ENCODE results near the gene HLA-DRA.

Gene HLA-DRA

GRCh38 chr6:32439602-32440214, at the start of gene HLA-DRA:
TSS of gene HLA-DRA (plus strand) at chr6:32439887. CDS start at chr6:32439951, 64 bp downstream.
- Histone ChIP-seq H3K27me3 (ENCODE audit: insufficient read depth, insufficient read length) (no peaks in the 10 kb centered on the region), H3K4me3 (ENCODE audit: insufficient read length, low read depth) (no peak within 1 kb of the TSS), H3K9me3 (ENCODE audit: insufficient read depth, low read length) (no peaks in the 10 kb centered on the region), H3K4me1 (ENCODE audit: insufficient read depth, insufficient read length) (no peaks in the 10 kb centered on the region), H3K9ac (ENCODE audit: insufficient read length, low read depth) (no peak within 1 kb of the TSS), H3K36me3 (ENCODE audit: insufficient read depth, insufficient read length, low read length) (no peaks in the 10 kb centered on the region)
- DNase-seq (ENCODE audit: low read depth, low spot score) = no peak
- TF ChIP-seq YY1 (IDR thresholded peaks at IDR 0.05; ENCODE audit: insufficient read depth, insufficient read length) (no peak), ZNF274 (IDR thresholded peaks at IDR 0.05; ENCODE audit: low read depth, low read length) (no peak), SUZ12 (IDR thresholded peaks at IDR 0.05; ENCODE audit: extremely low read depth, insufficient read depth, insufficient read length) (no peak)

DNA sequence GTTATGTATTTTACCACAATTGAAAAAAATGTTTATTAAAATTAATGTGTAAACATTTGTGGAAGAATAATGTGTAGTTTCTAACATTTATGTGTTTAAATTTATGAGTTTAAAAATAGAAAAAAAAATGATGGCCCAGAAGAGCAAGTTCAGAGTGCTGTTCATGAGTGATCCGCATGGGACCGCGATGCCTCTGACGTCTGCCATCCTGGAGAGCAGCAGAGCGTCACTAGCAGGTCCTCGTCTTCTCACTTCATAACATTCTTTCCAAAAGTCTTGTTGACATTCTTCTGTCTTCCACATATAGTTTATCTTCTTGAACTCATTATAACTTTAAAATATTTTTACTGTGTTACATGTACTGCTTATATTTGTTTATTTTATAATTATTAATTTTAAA, 48.2 kb upstream of the HLA-DRA start:
- Histone ChIP-seq H3K36me3 (ENCODE audit: insufficient read depth, insufficient read length, low read length) (no peaks in the 10 kb centered on the region), H3K9ac (ENCODE audit: insufficient read length, low read depth) (no peak overlapping the region), H3K4me3 (ENCODE audit: insufficient read length, low read depth) (no peak overlapping the region), H3K27me3 (ENCODE audit: insufficient read depth, insufficient read length) (no peaks in the 10 kb centered on the region), H3K9me3 (ENCODE audit: insufficient read depth, low read length) (no peaks in the 10 kb centered on the region), H3K4me1 (ENCODE audit: insufficient read depth, insufficient read length) (no peaks in the 10 kb centered on the region)
- no peak for TF ChIP-seq YY1 (IDR thresholded peaks at IDR 0.05; ENCODE audit: insufficient read depth, insufficient read length)
- TF ChIP-seq ZNF274 (IDR thresholded peaks at IDR 0.05; ENCODE audit: low read depth, low read length) = no peak
- no peak for TF ChIP-seq SUZ12 (IDR thresholded peaks at IDR 0.05; ENCODE audit: extremely low read depth, insufficient read depth, insufficient read length)
- DNase-seq (ENCODE audit: low read depth, low spot score) = no peak

- no peaks in the 10 kb centered on the region for H3K4me1 ChIP-seq (ENCODE audit: insufficient read depth, insufficient read length)
- H3K27me3 ChIP-seq (ENCODE audit: insufficient read depth, insufficient read length) = no peaks in the 10 kb centered on the region
- no peak overlapping the region for H3K4me3 ChIP-seq (ENCODE audit: insufficient read length, low read depth)
- H3K9ac ChIP-seq (ENCODE audit: insufficient read length, low read depth) = no peak overlapping the region
- no peaks in the 10 kb centered on the region for H3K36me3 ChIP-seq (ENCODE audit: insufficient read depth, insufficient read length, low read length)
- TF ChIP-seq YY1 (IDR thresholded peaks at IDR 0.05; ENCODE audit: insufficient read depth, insufficient read length) (no peak), ZNF274 (IDR thresholded peaks at IDR 0.05; ENCODE audit: low read depth, low read length) (no peak), SUZ12 (IDR thresholded peaks at IDR 0.05; ENCODE audit: extremely low read depth, insufficient read depth, insufficient read length) (no peak)
- DNase-seq (ENCODE audit: low read depth, low spot score) = no peak
- H3K9me3 ChIP-seq (ENCODE audit: insufficient read depth, low read length) = no peaks in the 10 kb centered on the region
Observed at GRCh38 chr6:32393665-32394420, 45.8 kb upstream of the HLA-DRA start.

DNA sequence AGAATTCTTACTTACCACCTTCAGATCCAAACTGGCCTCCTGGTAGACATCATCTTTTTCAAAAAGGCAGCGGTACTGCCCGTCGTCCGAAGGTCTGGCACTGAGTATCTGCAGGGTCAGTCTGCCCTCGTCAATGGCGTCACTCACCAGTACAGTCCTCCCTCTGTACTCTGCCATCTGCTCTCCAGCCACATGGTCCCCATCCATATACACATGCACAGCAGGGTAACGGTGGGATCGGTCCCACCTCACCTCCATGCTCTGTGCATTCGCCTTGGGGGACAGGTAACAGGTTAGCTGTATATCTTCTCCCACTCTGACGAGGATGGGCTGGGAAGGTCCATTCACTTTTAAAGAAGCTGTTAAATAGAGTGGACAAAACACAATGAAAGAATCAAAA, 43.7 kb upstream of the HLA-DRA start:
- H3K9me3 ChIP-seq (ENCODE audit: insufficient read depth, low read length) = no peaks in the 10 kb centered on the region
- H3K27me3 ChIP-seq (ENCODE audit: insufficient read depth, insufficient read length) = no peaks in the 10 kb centered on the region
- TF ChIP-seq ZNF274 (IDR thresholded peaks at IDR 0.05; ENCODE audit: low read depth, low read length) (no peak), SUZ12 (IDR thresholded peaks at IDR 0.05; ENCODE audit: extremely low read depth, insufficient read depth, insufficient read length) (no peak), YY1 (IDR thresholded peaks at IDR 0.05; ENCODE audit: insufficient read depth, insufficient read length) (no peak)
- H3K9ac ChIP-seq (ENCODE audit: insufficient read length, low read depth) = no peak overlapping the region
- no peaks in the 10 kb centered on the region for H3K4me1 ChIP-seq (ENCODE audit: insufficient read depth, insufficient read length)
- no peak for DNase-seq (ENCODE audit: low read depth, low spot score)
- no peak overlapping the region for H3K4me3 ChIP-seq (ENCODE audit: insufficient read length, low read depth)
- H3K36me3 ChIP-seq (ENCODE audit: insufficient read depth, insufficient read length, low read length) = no peaks in the 10 kb centered on the region

GRCh38 chr6:32397252-32397920, 42.3 kb upstream of the HLA-DRA start:
- H3K27me3 ChIP-seq (ENCODE audit: insufficient read depth, insufficient read length) = no peaks in the 10 kb centered on the region
- no peak for DNase-seq (ENCODE audit: low read depth, low spot score)
- H3K4me1 ChIP-seq (ENCODE audit: insufficient read depth, insufficient read length) = no peaks in the 10 kb centered on the region
- no peak overlapping the region for H3K4me3 ChIP-seq (ENCODE audit: insufficient read length, low read depth)
- no peak overlapping the region for H3K9ac ChIP-seq (ENCODE audit: insufficient read length, low read depth)
- H3K9me3 ChIP-seq (ENCODE audit: insufficient read depth, low read length) = no peaks in the 10 kb centered on the region
- TF ChIP-seq YY1 (IDR thresholded peaks at IDR 0.05; ENCODE audit: insufficient read depth, insufficient read length) (no peak), SUZ12 (IDR thresholded peaks at IDR 0.05; ENCODE audit: extremely low read depth, insufficient read depth, insufficient read length) (no peak), ZNF274 (IDR thresholded peaks at IDR 0.05; ENCODE audit: low read depth, low read length) (no peak)
- no peaks in the 10 kb centered on the region for H3K36me3 ChIP-seq (ENCODE audit: insufficient read depth, insufficient read length, low read length)

GRCh38 chr6:32401284-32401963, 38.3 kb upstream of the HLA-DRA start:
- H3K36me3 ChIP-seq (ENCODE audit: insufficient read depth, insufficient read length, low read length) = no peaks in the 10 kb centered on the region
- no peak overlapping the region for H3K9ac ChIP-seq (ENCODE audit: insufficient read length, low read depth)
- no peaks in the 10 kb centered on the region for H3K9me3 ChIP-seq (ENCODE audit: insufficient read depth, low read length)
- H3K4me1 ChIP-seq (ENCODE audit: insufficient read depth, insufficient read length) = no peaks in the 10 kb centered on the region
- TF ChIP-seq YY1 (IDR thresholded peaks at IDR 0.05; ENCODE audit: insufficient read depth, insufficient read length) = no peak
- TF ChIP-seq ZNF274 (IDR thresholded peaks at IDR 0.05; ENCODE audit: low read depth, low read length) = no peak
- TF ChIP-seq SUZ12 (IDR thresholded peaks at IDR 0.05; ENCODE audit: extremely low read depth, insufficient read depth, insufficient read length) = no peak
- DNase-seq (ENCODE audit: low read depth, low spot score) = no peak
- H3K27me3 ChIP-seq (ENCODE audit: insufficient read depth, insufficient read length) = no peaks in the 10 kb centered on the region
- H3K4me3 ChIP-seq (ENCODE audit: insufficient read length, low read depth) = no peak overlapping the region
